C4-2B (cell line): Measurements from ENCODE around the gene SLC25A31.

Experiments
- H3K27ac ChIP-seq: fragments of 450-650 bp; 2 replicates; pipeline ENCODE4 v1.5.1; 2017
- CTCF ChIP-seq: fragments of 450-650 bp; conservative IDR thresholded peaks from 2 replicates; pipeline ENCODE4 v1.5.1; 2017; ENCODE audit warnings: mild to moderate bottlenecking
- ZFX ChIP-seq: fragments of 450-650 bp; IDR thresholded peaks from 2 replicates; pipeline ENCODE4 v1.6.1; 2017

SLC25A31 gene

DNA sequence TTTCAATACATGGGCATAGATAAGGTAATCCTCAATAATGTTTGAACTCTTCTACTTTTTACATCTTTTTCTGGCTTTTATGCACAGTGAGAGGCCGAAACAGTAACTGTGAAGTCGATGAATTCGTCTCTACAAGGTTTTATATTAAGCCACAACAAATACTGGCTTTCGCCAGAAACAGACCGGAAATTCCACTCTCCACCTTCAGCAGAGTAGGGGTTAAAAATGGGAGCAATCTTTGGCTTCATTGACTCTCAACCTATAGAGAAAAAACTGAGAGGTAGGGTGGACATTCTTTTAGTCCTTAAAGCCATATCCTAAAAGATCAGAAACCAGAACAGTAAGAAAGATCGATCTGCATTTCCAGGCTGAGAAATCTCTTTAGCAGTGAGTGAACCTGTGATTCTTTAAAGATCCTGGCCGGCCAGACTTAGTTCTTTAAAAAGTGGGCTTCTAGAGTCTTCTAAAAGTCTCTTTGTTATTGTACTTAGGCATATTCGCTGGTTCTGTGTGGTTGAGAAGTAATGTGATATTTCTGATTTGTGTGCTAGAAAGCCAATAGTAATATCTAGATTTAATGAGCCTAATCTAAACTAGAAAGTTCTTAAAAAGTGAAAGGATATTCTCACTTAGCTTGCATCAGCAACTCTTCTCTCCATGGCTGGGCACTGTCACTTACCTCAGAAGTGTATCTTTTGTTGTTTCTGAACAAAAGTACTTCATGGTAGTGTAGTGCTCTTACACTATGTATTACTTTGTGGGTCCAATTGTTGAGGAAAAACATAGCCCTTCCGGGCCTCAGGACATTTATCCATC is 54.0 kb downstream of the SLC25A31 start:
- H3K27ac ChIP-seq = no peak overlapping the region
- TF ChIP-seq CTCF (no peak), ZFX (no peak)

- TF ChIP-seq ZFX (no peak), CTCF (peak; percentile 73)
- no peak overlapping the region for H3K27ac ChIP-seq
Measured at GRCh38 chr4:127788517-127788916, 58.3 kb downstream of the SLC25A31 start.

GRCh38 chr4:127791391-127791790 is 61.2 kb downstream of the SLC25A31 start:
- no peak for TF ChIP-seq ZFX
- TF ChIP-seq CTCF = no peak
- H3K27ac ChIP-seq = no peak overlapping the region

- TF ChIP-seq CTCF = no peak
- no peak for TF ChIP-seq ZFX
- H3K27ac ChIP-seq = no peak overlapping the region
Measured at GRCh38 chr4:127793528-127793927, 63.3 kb downstream of the SLC25A31 start.

DNA sequence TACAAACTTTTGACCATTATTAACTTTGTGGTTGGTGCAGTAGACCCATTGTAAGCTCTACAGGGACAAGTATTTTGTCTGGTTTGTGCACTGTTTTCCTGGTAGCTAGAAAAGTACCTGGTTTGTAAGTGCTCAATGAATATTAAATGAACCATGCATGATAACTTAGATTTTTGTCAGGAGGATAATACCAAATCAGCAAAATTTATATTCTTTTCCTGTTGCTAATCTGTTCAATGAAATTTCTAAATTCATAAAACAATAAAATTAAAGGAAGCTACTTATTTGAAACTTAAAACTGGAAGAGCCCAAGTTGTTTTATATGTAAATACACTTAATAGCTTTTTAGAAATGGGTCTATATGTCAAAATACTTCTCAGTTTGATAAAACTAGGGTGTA is 69.5 kb downstream of the SLC25A31 start:
- H3K27ac ChIP-seq = no peak overlapping the region
- TF ChIP-seq ZFX = no peak
- no peak for TF ChIP-seq CTCF

DNA sequence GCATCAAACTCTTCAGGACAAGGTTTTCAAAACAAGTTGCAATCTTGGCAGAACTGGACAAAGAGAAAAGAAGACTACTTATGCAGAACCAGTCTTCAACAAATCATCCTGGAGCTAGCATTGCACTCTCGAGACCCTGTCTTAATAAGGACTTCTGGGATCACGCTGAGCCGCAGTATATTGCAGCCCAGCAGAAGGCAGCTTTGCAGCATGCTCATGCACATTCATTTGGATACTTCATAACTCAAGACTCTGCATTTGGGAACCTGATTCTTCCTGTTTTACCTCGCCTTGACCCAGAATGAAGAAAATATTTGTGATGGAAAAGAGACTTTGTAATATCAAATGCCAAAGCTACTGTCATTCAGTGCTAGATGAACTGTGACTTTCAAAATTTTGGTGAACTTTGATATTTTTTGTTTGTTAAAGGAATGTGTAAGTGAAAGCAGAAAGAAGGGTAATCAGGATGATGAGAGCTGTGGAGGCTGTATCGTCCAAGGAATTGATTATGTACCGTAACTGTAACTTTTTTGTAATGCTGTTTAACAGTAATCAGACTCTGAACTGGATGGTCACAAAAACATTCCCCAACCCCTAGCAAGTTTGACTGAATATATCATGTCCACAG is 79.1 kb downstream of the SLC25A31 start:
- no peak for TF ChIP-seq CTCF
- no peak for TF ChIP-seq ZFX

GRCh38 chr4:127810551-127810950 is 80.4 kb downstream of the SLC25A31 start:
- TF ChIP-seq CTCF = no peak
- TF ChIP-seq ZFX = no peak
- H3K27ac ChIP-seq = no peak overlapping the region

More for the DNA sequence above, 79.1 kb downstream of the SLC25A31 start:
- H3K27ac ChIP-seq = no peak overlapping the region
